Medulla oblongata (tissue), 1 donor: Measurements from ENCODE around the gene RAB7A.
A peak's percentile ranks its signal among the peaks of the same experiment; 100 is the strongest.
"Not testable (repeated sequence)": the region's sequence is repeated elsewhere in the genome, so short reads cannot be mapped to it uniquely, and the experiment has no call there.

Experiments
- DNase-seq: peaks from one replicate; pipeline ENCODE4 v3.0.0-alpha.2; 2015; ENCODE audit errors: extremely low spot score

The RAB7A gene

DNA sequence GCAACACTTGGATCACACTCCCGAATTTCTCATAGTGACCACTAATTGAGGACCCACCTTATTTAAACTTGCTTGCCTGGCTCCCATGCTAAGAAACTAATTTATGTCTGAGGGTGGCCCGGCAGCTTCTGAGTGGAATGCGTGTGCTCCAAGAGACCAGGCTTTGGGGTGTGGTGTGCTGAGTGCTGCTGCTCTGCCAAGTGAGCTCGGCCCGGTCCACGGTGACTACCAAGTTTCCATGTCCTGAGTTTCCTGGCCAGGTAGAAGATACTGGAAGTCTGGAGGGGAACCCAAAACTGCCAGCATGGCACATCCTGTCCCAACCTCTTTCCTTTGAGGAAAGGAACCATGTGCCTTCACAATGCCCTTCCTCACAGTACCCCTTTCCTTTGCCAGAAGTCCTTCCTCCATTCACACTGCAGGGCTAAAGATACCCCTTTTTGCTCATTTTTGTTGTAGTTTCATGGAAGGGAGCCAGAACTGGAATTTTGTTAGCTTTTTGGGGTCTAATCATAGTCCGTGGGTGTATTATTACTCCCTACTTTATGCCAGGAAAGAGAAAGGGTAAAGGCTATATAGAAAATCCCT lies 94.4 kb downstream of the RAB7A start:
- DNase-seq, result no peak

DNA sequence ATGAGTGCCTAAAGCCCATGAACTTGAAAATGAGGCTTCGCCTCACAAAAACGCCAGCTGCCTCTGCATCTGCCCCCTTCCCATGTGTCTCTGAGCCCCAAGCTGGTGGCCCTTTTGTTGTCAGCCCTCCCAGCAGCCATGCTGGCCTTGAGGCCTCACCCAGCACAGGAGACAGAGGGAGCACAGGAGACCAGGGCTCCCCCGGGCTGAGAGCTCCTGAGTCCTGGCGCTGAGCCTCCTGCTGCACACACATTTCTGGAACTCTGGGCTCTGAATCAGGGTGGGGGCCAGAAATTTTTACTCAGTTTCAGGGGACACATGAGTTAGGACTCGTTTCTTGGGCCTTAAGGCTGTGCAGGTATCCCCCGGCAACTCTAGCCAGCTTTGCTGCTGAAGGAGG lies 97.0 kb downstream of the RAB7A start:
- DNase-seq, result no peak

DNA sequence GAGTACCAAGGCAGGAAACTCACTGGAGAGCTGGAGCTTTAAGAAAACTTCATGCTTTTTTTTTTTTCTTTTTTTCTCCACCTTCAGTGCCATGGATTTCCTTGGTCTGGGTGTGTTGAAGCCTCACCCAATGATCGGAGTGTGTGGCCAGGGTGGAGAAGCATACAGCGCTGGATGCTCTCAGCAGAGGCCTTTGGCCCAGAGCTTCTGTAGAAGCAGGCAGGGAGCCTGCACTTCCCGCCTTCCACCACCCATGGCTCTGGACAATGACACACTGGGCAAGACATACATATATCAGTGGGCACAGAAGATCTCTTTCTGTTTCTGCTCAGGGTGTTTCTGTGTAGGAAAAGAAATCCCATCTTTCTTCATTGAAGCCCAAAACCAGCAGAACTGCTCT lies 97.6 kb downstream of the RAB7A start:
- DNase-seq, result no peak

DNA sequence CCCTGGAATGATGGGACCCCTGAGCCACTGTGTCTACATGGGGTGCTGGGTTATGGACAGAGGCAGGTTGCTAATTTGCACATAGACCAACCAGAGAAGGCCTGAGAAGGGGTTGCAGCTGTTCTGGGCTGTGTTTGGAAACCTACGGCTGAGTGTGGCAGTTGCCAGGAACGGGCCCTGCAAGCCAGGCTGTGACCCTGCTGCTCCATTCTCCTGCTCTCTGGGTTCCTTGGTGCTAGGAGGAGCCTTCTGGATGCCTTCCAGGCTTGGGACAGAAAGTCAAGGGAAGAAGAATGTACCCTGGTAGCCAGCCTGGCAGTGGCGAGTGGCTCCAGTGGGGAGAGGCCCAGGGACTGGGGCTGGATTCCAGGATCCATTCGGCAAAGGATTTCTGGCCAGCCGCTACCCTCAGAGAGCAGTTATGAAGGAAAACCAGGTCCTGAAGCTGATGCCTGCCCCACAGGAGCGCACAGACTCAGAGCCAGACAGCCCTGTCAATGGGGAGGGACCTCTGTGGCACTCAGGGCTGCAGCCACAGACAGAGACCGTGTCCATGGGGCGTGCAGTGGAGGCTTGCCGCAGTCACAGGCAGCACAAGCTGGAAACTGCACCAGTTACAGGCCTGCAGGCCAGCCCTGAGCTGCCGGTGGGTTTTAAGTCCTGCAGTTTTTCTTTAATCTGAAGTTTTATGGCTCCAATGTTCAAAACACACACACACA lies 98.3 kb downstream of the RAB7A start:
- no peak for DNase-seq

DNA sequence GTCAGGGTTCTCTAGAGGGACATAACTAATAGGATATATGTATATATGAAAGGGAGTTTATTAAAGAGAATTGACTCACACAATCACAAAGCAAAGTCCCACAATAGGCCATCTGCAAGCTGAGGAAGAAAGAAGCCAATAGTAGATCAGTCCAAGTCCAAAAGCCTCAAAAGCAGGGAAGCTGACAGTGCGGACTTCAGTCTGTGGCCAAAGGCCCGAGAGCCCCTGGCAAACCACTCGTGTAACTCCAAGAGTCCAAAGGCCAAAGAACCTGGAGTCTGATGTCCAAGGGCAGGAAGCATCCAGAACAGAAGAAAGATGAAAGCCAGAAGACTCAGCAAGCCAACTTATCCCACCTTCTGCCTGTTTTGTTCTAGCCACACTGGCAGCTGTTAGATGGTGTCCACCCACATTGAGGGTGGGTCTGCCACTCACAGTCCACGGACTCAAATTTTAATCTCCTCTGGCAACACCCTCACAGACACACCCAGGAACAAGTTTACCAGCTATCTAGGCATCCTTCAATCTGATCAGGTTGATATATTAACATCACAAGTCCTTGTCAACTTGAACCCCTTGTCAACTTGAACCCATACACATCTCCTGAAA lies 99.2 kb downstream of the RAB7A start:
- DNase-seq, result no peak

DNA sequence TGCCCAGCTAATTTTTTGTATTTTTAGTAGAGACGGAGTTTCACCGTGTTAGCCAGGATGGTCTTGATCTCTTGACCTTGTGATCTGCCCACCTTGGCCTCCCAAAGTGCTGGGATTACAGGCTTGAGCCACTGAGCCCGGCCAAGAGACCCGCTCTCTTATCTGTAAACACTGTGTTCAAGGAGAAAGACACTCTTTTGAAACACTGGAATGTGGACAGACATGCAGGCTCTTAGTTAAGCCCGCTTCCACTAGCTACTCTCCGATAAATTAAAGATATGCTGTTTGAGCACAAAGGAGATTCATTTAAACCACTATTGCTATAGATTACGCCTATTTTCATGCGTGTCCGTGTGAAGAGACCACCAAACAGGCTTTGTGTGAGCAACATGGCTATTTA lies 103.1 kb downstream of the RAB7A start:
- DNase-seq, result not testable (repeated sequence)

DNA sequence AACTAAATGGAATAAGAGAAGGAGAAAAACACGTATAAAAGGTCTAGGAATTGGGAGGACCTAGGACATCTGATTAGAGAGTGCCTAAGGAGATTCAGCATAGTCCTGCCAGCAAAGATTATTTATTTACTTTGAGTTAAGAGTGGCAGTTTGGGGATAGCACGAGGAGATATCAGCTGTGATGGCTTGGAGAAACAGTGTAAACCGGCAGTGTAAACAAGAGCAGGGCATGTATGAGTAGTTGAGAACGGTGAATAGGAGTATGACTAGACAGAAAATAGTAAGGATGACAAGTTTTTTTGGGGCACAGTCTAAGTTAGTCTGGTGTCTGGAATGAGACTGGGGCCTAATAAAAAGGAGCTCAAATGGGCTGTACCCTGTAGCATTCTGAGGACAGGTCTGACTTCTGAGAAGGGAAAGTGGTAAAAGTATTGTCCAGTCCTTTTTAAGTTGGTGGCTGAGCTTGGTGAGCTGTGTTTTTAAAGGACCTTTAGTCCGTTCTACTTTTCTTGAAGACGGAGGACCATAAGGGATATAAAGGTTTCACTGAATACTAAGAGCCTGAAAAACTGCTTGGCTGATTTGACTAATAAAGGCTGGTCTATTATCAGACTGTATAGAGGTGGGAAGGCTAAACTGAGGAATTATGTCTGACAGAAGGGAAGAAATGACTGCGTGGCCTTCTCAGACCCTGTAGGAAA lies 104.1 kb downstream of the RAB7A start:
- not testable (repeated sequence) for DNase-seq

DNA sequence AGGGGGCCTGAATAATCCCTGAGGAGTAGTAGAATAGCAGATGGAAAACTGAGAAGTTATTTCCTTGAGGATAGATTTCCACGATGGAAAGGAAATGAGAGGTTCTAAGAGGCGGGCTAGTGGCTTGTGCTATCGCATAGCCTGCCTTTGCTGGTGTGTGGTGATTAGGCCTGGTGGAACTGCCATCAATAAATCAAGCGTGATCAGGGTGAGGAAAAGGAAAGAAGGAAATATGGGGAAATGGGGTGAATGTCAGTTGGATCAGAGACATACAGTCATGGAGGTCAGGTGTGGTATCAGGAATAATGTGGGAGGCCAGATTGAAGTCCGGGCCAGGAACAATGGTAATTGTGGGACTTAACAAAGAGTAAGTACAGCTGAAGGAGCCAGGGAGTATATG lies 104.8 kb downstream of the RAB7A start:
- DNase-seq, result not testable (repeated sequence)

DNA sequence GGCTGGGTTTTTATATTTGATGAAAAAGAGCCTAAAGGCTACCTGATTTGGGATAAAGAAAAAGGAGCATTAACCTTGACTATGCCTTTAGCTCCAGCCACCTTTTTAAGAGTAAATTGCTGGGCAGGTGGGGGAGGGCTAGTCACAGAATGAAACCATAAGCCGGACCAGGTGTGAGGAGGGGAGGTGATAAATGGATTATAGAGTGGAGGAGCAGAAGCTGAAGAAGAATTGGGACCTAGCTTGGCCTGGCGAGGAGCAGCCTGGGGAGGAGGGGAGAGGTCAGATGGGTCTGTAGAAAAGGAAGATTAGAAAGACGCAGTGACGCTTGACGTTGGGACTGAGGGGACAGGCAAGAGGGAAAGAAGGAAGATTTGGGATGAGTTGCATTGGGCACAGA lies 107.0 kb downstream of the RAB7A start:
- not testable (repeated sequence) for DNase-seq

DNA sequence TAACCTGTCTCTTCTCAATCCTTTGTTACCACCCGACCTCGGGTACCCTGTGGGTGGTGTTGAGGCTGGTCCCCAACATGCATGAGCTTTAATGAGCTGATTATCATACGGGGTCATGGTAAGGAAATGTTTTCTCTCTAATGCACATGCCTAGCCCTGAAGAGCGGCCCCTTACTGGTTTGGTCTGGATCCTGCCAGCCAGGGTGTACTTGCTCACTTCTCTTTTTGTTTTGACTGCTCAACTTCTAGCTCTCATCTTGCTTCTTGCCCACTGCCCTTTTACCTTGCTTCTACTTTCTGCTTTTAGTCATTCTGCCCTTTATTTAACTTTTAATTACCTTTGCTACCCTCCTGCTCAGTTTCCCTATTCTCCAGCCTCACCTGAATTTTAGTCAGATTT lies 109.1 kb downstream of the RAB7A start:
- DNase-seq, result no peak

DNA sequence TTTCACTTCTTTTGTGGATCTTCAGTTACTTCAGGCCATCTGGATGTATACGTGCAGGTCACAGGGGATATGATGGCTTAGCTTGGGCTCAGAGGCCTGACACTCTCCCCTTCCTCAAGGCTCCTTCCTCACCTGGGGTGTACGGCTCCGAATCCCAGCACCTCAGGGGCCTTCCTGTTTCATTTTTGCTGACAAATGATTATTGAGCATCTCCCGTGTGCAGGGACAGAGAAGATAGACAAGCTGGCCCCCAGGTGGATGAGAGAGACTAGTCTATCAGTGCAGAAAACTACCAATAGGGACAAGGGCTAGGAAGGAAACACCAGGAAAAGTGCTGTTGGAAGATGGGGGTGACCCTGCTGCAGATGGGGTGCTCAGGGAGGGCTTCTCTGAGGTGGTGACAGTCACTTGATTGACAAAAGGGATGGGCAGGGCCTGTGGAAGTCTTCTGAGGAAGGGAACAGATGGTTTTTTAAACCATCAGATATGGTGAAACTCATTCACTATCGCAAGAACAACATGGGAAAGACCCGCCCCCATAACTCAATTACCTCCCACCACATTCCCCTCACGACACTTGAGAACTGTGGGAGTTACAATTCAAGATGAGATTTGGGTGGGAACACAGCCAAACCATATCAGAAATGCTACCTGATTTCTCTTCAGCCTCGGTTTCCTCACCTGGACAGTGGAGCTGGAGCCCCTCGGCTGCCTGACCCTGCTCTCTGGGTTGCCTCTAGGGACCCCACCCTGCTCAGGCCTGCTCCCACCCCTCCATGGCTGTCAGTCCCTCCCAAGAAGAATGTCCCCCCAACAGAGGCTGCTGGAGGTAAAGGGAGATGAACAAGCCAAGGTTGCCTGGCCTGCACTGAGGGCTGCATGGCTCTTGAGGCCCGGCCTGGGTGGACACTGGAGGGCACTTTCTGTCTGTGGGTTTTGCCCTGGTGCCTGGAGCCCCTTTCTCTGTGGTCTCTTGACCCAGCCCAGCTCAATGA lies 116.2 kb downstream of the RAB7A start:
- DNase-seq, result no peak

DNA sequence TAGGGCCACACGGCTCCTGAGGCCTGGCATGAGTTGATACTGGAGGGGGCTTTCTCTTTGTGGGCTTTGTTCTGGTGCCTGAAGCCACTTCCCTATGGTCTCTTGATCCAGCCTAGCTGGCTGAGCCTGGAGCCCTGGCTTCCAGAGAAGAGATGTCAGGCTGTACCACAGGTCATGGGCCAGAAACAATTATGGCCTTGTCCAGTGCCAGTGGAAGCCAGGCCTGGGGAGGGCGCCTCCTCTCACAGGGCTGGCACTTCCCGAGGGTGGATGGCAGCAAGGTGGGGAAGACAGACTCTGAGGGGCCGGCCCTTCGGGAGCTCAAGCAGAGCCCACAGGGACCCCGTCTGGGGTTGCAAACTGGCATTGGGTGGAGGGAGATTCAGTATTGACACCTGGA lies 118.5 kb downstream of the RAB7A start:
- DNase-seq, result peak; percentile 44

DNA sequence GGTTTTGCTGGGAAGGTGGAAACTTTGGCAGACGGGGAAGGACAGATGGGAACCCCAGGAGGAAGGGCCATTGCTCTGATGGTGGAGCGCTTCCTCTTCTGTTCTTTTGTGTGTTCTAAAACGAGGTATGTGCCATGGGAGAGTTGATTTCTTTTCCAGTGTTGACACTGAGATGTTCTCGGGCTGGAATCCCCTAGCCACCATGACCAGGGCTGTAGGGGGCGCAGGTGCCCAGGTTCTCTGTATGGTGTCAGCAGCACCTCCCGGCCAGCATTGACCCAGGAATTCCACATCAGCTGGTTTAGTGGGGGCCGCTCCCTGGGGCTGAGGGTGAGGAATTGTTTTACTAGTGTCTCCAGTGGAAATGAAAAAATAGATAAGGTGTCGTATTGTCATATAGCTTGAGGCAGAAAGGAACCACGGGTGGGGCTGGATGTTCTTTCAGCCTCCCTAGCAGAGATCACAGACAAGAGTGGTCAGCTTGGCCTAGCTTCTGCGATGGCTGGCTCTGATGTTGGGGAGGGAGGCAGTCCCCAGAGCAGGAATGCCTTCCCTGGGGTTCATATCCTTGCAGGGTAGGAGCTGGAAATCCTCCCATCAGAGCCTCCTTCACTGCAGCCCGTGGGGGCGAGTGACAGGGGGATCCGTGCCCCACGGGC lies 119.3 kb downstream of the RAB7A start:
- no peak for DNase-seq

DNA sequence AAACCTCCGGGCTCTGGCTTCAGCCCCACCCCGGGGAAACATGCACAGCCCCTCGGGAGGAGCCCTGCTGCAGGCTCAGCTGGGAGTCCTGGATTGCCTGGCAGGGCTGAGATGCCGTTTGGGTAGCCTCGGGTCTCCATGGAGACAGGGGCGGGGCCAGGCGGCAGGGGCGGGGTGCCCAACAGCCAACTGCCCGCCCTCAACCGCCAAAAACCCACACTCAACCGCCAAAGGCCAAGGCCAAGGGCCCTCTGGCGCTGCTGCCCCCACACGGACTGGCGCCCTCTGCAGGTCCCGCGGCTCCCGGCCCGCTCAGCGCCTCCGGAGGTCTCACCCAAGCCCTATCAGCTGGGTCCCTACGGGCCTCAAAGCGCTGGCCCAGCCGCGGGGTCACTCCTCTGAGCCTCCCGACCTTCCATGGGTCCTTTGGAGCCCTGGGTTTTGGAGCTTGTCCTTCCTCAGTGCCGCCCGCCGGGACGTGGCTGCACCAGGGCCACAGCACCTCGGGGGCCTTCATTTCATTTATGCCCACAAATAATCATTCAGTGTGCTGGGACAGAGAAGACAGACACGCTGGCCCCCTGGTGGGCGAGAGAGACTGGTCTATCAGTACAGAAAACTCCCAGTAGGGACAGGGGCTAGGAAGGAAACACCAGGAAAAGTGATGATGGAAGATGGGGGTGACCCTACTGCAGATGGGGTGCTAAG lies 119.9 kb downstream of the RAB7A start:
- peak; percentile 78 for DNase-seq

DNA sequence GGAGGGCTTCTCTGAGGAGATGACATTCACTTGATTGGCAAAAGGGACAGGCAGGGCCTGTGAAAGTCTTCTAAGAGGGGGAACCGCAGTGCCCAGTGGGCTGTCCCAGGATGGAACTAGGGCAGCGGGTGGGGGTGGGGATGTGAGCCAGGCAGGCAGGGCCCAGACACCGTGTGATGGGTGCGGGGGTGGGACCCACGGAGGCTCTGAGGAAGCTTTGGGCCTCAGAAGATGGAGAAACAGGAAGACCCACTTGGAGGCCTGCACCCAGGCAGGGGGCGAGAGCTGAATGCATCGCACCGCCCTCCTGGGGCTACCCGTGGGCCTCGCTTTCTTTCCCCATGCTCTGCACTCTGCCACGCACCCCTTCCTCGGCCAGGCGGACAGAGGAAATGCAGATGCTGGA lies 120.5 kb downstream of the RAB7A start:
- DNase-seq, result peak; percentile 9

DNA sequence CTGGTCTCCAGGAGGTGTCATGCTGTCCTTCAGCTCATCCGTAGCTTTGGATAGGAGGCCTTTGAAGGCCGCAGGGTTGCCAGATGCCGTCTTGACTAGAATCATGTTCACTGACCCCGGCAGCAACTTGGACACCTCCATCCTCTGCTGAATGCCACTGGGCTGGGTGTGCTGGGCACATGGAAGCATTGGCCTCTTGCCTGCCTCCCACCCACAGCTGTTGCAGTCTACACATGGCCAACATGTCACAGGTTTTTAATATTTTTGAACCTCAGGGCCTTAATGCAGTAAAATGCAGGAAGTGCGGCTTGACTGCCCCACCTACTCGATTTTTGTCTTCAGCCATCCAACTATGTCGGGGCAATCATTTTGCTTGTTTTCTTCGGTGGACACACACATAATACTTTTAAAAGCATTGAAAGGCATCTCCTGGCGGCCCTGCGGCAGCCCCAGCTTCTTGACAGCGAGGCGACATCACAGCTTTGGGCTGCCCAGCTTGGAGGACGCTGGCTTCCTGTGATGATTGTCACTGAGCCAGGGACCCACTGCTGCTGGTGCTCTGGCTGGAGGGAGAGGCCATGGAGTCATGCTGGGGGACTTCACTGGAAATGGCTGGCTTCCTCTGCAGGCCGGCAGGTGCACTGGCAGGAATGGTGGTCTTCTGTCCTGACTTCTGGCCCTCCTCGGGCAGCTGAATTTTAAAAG lies 121.8 kb downstream of the RAB7A start:
- DNase-seq, result no peak

DNA sequence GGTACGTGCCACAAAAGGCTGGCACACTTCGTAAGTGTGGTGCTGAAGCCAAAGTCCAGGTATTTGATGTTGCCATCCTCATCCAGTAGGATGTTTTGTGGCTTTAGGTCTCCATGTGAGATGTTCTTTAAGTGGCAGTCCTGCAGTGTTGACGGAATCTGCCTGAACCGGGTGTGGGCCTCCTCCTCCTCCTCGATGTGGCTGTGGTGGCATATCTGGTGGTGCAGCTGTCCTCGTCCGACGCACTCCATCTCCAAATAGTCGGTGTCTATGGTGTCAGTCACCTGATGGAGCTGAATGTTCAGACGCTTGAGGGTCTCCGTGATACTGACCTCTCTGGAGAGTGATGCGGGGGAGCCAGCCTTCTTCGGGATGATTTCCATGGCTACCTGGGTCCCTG lies 123.0 kb downstream of the RAB7A start:
- DNase-seq, result no peak

DNA sequence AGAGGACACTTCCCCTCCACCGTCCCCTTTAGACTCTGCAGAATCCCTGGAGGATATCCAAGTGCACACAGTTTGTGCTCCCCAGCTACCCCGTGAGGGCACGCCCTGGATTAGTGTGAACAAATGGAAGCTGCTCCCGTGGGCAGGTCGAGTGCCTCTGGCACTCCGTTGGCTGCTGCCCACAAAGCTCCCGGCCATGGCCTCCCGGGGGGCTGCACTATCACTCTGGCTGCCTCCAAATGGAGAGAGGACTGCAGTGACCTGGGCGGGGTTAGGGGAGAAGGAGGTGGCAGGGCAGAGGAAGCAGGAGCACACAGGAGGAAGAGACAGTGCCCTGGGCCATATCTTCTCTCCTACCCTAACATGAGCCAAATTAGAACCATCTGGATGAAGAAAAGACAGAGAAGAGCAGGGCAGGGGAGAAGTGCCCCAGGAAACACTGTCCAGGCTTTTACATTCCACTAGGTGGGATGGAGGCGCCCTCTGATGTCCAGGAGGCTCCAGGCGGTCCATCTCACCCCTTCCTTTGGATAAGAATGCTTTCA lies 124.0 kb downstream of the RAB7A start:
- DNase-seq, result no peak

DNA sequence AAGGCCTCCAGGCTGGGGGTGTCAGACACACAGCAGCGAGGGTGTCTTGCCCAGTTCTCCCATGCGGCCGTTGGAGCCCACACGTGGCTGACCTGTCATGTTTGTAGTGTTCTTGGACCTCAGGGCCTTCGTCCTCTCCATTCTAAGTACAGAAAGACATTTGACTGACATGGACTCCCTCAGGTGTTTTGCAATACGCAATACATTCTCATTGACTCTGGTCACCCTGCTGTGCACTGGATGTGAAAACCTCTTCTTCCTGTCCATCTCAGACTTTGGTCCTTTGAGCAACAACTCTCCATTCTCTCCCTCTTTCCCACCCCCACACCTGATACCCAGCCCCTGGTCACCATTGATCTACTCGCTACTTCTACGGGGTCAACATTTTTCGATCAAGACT lies 124.6 kb downstream of the RAB7A start:
- no peak for DNase-seq
